D721Med (cell line): ENCODE measurements around the gene LDLRAD3.

Experiments
- DNase-seq: peaks from one replicate; pipeline ENCODE4 v3.0.0; 2011; ENCODE audit warnings: low spot score; ENCODE audit not compliant: insufficient read length
- FAIRE-seq: peaks from 2 replicates; lab custom pipeline; 2011; peaks lifted over from hg19 to GRCh38; lab: Jason Lieb, UNC
- TF ChIP-seq, protein P1 (sequence below): IDR thresholded peaks from 2 replicates; pipeline ENCODE4 v1.5.1; 2012; ENCODE audit warnings: mild to moderate bottlenecking, control low read depth; ENCODE audit not compliant: insufficient read depth; ENCODE audit errors: missing control alignments

The LDLRAD3 gene

DNA sequence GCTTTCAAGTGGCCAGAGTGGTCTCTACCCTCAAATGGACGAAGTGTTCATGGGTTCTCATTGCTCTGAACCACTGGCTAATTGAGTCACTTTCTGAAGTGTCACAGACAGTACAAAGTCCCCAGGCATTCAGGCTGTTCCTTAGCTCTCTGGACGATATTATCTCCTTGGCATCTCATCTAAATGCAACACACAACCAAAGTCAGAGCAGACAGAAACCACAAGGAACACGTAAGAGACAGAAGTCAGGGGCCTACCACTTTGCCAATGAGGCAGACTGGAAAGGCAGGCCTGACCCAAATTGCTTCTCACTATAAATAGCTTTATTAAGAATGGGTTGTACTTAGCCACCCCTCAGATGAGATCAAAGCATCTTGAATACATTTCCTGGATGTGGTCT is 29.0 kb upstream of the LDLRAD3 start:
- DNase-seq (no peak), FAIRE-seq (no peak)
- TF ChIP-seq, protein P1, sequence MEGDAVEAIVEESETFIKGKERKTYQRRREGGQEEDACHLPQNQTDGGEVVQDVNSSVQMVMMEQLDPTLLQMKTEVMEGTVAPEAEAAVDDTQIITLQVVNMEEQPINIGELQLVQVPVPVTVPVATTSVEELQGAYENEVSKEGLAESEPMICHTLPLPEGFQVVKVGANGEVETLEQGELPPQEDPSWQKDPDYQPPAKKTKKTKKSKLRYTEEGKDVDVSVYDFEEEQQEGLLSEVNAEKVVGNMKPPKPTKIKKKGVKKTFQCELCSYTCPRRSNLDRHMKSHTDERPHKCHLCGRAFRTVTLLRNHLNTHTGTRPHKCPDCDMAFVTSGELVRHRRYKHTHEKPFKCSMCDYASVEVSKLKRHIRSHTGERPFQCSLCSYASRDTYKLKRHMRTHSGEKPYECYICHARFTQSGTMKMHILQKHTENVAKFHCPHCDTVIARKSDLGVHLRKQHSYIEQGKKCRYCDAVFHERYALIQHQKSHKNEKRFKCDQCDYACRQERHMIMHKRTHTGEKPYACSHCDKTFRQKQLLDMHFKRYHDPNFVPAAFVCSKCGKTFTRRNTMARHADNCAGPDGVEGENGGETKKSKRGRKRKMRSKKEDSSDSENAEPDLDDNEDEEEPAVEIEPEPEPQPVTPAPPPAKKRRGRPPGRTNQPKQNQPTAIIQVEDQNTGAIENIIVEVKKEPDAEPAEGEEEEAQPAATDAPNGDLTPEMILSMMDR = no peak

DNA sequence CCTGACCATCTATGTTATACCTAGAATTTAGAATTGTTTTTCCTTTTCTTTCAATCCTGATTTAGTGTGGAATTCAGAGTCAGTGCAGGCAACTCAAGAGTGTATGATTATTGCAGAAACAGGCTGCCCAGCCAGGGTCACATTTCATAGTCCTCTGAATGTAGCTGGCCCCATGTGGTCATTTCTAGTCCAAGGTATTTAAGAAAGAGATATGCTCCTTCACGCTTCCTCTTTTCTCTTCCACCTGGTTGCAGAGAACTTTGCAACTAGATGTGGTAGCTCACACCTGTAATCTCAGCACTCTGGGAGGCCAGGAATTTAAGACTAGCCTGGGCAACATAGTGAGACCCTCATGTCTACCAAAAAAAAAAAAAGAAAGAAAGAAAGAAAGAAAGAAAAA is 27.6 kb upstream of the LDLRAD3 start:
- no peak for DNase-seq
- no peak for FAIRE-seq

GRCh38 chr11:35917676-35918075 is 26.2 kb upstream of the LDLRAD3 start:
- FAIRE-seq (no peak), DNase-seq (no peak)
- TF ChIP-seq, protein P1 = no peak

More for the DNA sequence above, 27.6 kb upstream of the LDLRAD3 start:
- TF ChIP-seq, protein P1 = no peak

DNA sequence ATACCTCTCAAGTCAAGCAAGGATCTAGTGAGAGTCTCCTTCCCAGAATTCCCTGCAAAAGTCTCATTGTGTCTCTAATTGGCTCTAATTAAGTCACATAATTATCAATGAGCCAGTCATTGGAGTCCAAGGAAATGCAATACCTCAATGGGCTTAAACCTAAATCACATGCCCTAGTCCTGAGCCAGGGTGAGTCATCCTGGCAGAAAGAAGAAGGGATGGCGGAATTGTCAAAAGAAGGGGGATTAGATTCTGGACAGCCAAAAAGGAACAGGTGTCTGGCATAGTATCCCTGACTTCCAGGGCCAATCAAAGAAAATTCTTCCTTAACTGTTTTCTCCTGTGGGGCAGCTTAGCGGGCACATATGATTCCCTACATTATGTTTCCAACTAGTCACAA is 25.1 kb upstream of the LDLRAD3 start:
- FAIRE-seq (no peak), DNase-seq (no peak)
- TF ChIP-seq, protein P1 = no peak

GRCh38 chr11:35919244-35919643 is 24.6 kb upstream of the LDLRAD3 start:
- DNase-seq = no peak
- TF ChIP-seq, protein P1 = no peak
- FAIRE-seq = no peak

DNA sequence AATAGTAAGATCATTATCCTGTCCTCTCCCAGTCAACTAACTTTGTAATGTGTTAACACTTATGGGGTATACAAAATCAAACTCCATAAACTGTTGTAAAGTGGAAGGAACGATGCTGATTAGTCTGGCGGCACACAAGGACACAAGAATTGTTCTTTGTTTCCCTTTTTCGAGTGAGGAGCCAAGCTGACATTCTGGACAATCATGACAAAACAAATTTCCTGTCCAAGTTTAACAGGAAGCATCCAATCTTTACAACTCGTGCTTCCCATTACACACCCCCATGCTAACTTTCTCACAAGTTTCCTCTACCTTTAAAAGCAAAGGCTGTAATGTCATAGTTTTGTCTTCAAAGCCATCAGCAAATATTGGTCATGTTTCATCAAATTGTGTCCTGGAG is 20.4 kb upstream of the LDLRAD3 start:
- FAIRE-seq = no peak
- TF ChIP-seq, protein P1 = no peak
- no peak for DNase-seq

DNA sequence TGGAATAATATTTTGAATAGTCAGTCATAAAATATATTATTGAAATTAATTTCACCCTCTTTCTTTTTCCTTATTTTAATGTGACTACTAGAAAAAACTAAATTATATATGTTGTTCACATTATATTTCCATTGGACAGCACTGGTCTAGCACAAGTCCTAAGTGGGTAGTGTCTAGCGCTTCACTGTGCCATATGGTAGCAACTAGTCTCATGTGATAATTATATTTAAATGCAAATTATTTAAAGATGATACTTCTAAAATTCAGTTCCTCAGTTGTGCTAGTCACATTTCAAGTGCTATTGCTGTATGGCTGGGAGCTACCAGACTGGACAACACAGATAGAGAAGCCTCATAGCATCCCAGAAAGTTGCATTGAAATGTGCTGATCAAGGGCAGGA is 19.1 kb upstream of the LDLRAD3 start:
- FAIRE-seq = no peak
- TF ChIP-seq, protein P1 = no peak
- no peak for DNase-seq
